ENCODE results near the gene HTT. TPM values are rescaled to one million over a fixed set of nuclear protein-coding genes. Genes with fewer than 3 reads are reported as not detected.

Gene HTT
- total RNA-seq, 1 experiment from 2014 or later = 66.8 TPM

DNA sequence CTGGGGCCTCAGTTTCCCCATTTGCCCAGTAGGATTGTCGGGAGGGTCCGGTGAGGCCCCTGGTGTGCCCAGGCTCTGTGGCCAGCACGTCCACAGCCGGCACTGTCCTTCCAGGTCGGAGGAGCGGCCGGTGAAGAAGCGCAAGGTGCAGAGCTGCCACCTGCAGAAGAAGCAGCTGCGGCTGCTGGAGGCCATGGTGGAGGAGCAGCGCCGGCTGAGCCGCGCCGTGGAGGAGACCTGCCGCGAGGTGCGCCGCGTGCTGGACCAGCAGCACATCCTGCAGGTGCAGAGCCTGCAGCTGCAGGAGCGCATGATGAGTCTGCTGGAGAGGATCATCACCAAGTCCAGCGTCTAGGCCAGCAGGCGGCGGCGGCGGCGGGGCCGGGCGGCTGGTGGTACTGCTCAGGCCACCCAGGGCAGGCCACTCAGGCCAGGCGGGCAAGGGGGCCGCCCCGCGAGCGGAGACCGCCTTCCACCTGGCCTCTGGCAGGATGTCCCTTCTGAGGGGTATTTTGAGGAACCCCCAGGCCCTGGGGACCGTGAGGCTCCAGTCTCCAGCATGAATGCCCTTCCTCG is 181.2 kb downstream of the HTT start:
- POLR2A ChIA-PET (ENCODE audit: low non-redundant PET) = no interaction called here
- TF ChIP-seq EZH2 (IDR thresholded peaks at IDR 0.05; ENCODE audit: borderline replicate concordance, low read depth, low read length, poor library complexity, severe bottlenecking) = no peak
- no peak for TF ChIP-seq CTCF (conservative IDR thresholded peaks at IDR 0.05; ENCODE audit: low read depth, low read length)
- Histone ChIP-seq H3K9me3 (ENCODE audit: low read depth, low read length, poor library complexity, severe bottlenecking) (no peaks in the 10 kb centered on the region), H3K27me3 (replicated peaks; ENCODE audit: insufficient read depth, low read depth, low read length, poor library complexity) (no peaks in the 10 kb centered on the region), H3K27ac (ENCODE audit: low read depth, low read length, poor library complexity, severe bottlenecking) (no peak overlapping the region), H3K4me3 (ENCODE audit: low read depth, low read length, poor library complexity, severe bottlenecking) (no peak overlapping the region), H3K4me1 (ENCODE audit: insufficient read depth, low read length, poor library complexity, severe bottlenecking) (peaks cover 6% of the 10 kb centered on the region), H3K36me3 (ENCODE audit: insufficient read depth, low read length, poor library complexity, severe bottlenecking) (no peaks in the 10 kb centered on the region)
- BruUV-seq (replicated peaks) = no TSS peak
- CTCF ChIA-PET = interaction anchor here (0.6 kb wide), 1 partner anchor 144 kb away, joined by 3 read pairs; no protein-coding TSS in a partner anchor
- intact Hi-C loops (cut with micrococcal nuclease; ENCODE audit: unreplicated experiment) = no loop called here
- DNase-seq (ENCODE audit: low spot score) = no peak

- Histone ChIP-seq H3K27ac (ENCODE audit: low read depth, low read length, poor library complexity, severe bottlenecking) (no peak overlapping the region), H3K36me3 (ENCODE audit: insufficient read depth, low read length, poor library complexity, severe bottlenecking) (no peaks in the 10 kb centered on the region), H3K27me3 (replicated peaks; ENCODE audit: insufficient read depth, low read depth, low read length, poor library complexity) (no peaks in the 10 kb centered on the region), H3K4me3 (ENCODE audit: low read depth, low read length, poor library complexity, severe bottlenecking) (no peak overlapping the region), H3K4me1 (ENCODE audit: insufficient read depth, low read length, poor library complexity, severe bottlenecking) (no peaks in the 10 kb centered on the region), H3K9me3 (ENCODE audit: low read depth, low read length, poor library complexity, severe bottlenecking) (no peaks in the 10 kb centered on the region)
- DNase-seq (ENCODE audit: low spot score) = no peak
- no peak for TF ChIP-seq CTCF (conservative IDR thresholded peaks at IDR 0.05; ENCODE audit: low read depth, low read length)
- no peak for TF ChIP-seq EZH2 (IDR thresholded peaks at IDR 0.05; ENCODE audit: borderline replicate concordance, low read depth, low read length, poor library complexity, severe bottlenecking)
- BruUV-seq (replicated peaks) = no TSS peak
- intact Hi-C loops (cut with micrococcal nuclease; ENCODE audit: unreplicated experiment) = no loop called here
- ChIA-PET POLR2A (ENCODE audit: low non-redundant PET) (no interaction called here), CTCF (no interaction called here)
These were observed 182.0 kb downstream of the HTT start for GRCh38 chr4:3256230-3257102.

GRCh38 chr4:3257103-3257555 is 182.6 kb downstream of the HTT start:
- no peaks in the 10 kb centered on the region for H3K27me3 ChIP-seq (replicated peaks; ENCODE audit: insufficient read depth, low read depth, low read length, poor library complexity)
- ChIA-PET CTCF (no interaction called here), POLR2A (ENCODE audit: low non-redundant PET) (no interaction called here)
- DNase-seq (ENCODE audit: low spot score) = no peak
- no peak overlapping the region for H3K27ac ChIP-seq (ENCODE audit: low read depth, low read length, poor library complexity, severe bottlenecking)
- no peaks in the 10 kb centered on the region for H3K4me1 ChIP-seq (ENCODE audit: insufficient read depth, low read length, poor library complexity, severe bottlenecking)
- H3K36me3 ChIP-seq (ENCODE audit: insufficient read depth, low read length, poor library complexity, severe bottlenecking) = no peaks in the 10 kb centered on the region
- intact Hi-C loops (cut with micrococcal nuclease; ENCODE audit: unreplicated experiment) = no loop called here
- no peak overlapping the region for H3K4me3 ChIP-seq (ENCODE audit: low read depth, low read length, poor library complexity, severe bottlenecking)
- TF ChIP-seq EZH2 (IDR thresholded peaks at IDR 0.05; ENCODE audit: borderline replicate concordance, low read depth, low read length, poor library complexity, severe bottlenecking) (no peak), CTCF (conservative IDR thresholded peaks at IDR 0.05; ENCODE audit: low read depth, low read length) (no peak)
- BruUV-seq (replicated peaks) = no TSS peak
- H3K9me3 ChIP-seq (ENCODE audit: low read depth, low read length, poor library complexity, severe bottlenecking) = no peaks in the 10 kb centered on the region
